Fibroblast of villous mesenchyme (primary cell): ENCODE results near the gene ADAMTS2. TPM values are rescaled to one million over a fixed set of nuclear protein-coding genes. Genes with fewer than 3 reads are reported as not detected.

Experiments
- DNase-seq: peaks from one replicate; pipeline ENCODE4 v3.0.0-alpha.2; 2010; ENCODE audit warnings: low read depth
- H3K4me3 ChIP-seq: 2 replicates; pipeline ENCODE4 v1.5.1; 2011; ENCODE audit warnings: low read depth, mild to moderate bottlenecking, low read length
- total RNA-seq: library from RNA; depleted of rRNA; stranded (reverse); fragments of >200 nt; gene quantifications from 2 replicates; pipeline ENCODE4 v1.2.3, GENCODE V29; 2012
- TF ChIP-seq, protein P1 (sequence below): IDR thresholded peaks from 2 replicates; pipeline ENCODE4 v1.5.1; 2012; ENCODE audit warnings: low read depth, mild to moderate bottlenecking, low read length; ENCODE audit not compliant: insufficient read depth

Gene ADAMTS2
- total RNA-seq, 1 donor: 30.2 TPM

DNA sequence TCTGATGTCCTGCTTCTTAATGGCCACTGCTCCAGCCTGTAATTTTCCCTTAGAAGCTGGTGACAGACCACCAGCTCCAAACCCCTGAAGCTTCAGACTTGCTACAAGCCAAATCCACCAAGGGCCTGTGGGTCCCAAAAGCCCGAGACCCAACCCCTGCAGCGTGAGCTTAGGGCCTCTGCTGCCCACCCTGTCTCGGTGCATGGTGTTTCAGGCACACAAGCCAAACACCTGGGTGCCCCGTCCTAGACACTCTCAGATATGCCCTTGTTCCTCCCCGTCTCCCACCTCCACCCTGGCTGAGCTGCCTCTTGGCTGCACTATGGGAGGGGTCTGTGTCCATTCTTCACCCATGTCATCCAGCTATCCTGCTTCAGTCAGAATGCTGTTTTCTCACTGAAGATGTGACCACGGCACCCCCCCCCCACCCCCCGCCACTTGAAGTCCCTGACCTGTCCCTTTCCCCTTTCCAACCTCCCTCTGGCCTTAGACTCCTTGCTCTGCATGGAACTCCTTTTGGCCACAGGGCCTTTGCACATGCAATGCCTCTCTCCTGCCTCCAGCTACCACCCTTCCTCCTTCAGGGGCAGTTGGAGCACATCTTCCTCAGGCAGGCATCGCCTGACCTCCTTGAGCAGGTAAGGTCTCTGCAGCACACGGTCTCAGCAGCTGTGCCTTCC lies 229.3 kb downstream of the ADAMTS2 start:
- TF ChIP-seq, protein P1, sequence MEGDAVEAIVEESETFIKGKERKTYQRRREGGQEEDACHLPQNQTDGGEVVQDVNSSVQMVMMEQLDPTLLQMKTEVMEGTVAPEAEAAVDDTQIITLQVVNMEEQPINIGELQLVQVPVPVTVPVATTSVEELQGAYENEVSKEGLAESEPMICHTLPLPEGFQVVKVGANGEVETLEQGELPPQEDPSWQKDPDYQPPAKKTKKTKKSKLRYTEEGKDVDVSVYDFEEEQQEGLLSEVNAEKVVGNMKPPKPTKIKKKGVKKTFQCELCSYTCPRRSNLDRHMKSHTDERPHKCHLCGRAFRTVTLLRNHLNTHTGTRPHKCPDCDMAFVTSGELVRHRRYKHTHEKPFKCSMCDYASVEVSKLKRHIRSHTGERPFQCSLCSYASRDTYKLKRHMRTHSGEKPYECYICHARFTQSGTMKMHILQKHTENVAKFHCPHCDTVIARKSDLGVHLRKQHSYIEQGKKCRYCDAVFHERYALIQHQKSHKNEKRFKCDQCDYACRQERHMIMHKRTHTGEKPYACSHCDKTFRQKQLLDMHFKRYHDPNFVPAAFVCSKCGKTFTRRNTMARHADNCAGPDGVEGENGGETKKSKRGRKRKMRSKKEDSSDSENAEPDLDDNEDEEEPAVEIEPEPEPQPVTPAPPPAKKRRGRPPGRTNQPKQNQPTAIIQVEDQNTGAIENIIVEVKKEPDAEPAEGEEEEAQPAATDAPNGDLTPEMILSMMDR: no peak
- no peak overlapping the region for H3K4me3 ChIP-seq
- DNase-seq: no peak

DNA sequence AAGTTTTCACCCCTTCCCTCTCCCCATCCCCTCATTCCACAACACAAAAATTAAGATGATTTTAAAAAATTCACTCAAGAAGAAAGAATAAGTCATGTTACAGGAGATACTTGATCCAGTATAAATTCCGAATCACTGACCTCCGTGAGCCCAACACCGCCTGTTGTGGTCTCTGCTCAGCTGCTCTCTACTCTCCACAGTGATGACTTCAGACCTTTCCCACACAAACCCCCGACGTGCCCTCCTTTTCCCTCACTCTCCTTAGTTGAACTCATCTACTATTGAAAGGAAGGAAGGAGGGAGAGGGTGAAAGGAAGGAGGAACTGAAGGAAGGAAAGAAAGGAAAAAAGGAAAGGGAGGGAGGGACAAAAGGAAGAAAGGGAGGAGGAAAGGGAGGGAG lies 230.0 kb downstream of the ADAMTS2 start:
- H3K4me3 ChIP-seq: no peak overlapping the region
- no peak for DNase-seq
- TF ChIP-seq, protein P1: no peak

DNA sequence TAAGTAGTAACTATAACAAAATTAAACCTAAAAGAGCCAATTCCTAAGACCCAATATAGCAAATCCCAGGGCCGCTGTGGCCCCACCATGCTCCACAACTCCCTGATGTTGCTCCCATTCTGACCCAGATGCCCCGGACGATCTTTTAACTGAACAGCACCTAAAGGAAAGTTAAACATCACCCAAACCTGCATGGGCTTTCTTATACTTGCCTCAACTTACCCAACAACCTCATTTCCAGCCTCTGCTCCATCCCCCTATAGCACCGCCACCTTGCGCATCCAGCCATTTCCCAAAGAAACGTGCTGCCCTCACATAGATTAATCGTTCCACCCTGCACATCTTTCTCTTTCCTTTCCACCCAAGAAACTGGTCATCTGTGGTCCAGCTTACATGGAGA lies 230.5 kb downstream of the ADAMTS2 start:
- TF ChIP-seq, protein P1: no peak
- H3K4me3 ChIP-seq: no peak overlapping the region
- no peak for DNase-seq

DNA sequence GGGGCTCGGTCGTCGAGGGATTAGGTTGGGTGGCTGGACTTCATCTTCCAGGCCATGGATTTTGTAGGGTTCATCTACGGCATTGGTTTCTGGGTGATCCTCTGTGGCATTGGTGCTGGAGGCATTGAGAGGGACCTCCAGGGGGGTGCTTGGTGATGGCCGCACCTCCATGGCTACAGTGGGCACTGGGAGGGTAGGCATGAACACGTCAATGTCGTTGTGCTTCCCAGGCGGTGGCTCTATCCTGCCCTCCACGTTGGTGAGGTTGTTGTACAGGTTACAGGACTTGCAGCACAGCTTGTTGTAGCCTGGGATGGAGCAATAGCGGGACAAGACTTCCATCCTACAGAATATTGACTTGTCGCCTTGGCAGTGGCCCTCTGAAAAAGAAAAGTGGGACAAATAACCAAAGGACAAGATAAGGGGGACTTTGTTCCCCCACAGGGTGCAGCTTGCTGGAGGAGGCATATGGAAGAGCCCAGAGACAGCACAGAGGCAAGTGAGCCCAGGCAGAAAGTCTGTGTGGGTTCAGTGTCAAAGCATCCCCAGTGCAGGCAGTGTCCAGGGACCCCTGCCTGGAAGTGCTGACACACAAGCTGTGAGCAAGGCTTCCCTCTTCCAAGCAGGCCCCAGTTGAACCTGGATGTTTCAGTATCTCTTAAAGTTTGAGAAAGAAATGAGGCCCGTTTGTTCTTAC lies 231.2 kb downstream of the ADAMTS2 start:
- DNase-seq: no peak
- no peak overlapping the region for H3K4me3 ChIP-seq
- TF ChIP-seq, protein P1: no peak

DNA sequence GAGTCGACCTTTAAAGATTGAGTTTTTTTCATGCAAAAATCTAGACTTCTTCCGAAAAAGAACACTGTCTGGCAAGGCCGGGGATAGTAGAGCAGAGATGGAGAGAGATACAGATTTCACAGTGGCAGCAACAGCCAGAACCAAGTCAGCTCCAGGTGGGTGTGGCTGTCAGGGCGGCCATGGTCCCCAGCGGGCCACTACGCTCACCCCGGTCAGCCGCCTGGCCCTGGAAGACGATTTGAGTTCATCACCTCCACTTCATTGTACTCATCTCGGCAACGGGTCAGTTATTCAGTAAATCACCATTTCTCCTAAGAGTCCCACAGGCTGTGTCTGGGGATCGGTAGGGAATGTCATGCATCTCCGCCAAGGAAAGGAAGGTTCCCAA lies 232.1 kb downstream of the ADAMTS2 start:
- DNase-seq: no peak
- H3K4me3 ChIP-seq: no peak overlapping the region
- TF ChIP-seq, protein P1: no peak

DNA sequence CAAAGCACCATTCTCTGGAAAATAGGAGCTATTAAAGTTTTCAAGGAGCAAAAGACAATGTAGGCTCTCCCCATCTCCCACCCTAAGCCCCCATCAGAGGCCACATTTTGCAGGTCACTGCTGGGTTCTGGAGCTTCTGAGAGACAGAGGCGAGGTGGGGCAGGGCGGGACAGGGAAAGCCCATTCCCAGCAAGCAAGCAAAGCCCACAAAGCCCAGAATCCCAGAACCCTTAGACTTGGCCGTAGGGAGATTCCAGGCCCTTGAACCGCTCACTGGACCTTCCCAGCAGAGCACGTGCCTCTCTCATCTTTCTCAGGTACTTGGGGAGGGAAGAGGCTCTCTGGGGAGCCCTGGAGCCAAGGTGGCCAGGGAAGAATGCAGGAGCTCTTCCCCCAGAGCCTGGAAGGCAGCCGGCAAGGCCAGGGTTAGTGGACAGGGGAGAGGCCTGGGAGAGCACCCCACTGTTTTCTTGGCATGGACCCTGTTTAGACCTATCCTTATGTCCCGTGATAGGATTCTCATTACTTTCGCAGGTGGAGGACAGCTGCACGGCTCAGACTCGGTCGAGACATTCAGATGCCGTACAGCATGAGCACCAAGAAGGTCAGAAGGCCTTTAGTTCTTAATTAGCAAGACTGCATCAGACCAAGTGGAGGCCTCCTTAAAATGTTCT lies 232.7 kb downstream of the ADAMTS2 start:
- no peak for DNase-seq
- TF ChIP-seq, protein P1: no peak
- no peak overlapping the region for H3K4me3 ChIP-seq
